C4-2B (cell line): Measurements from ENCODE around the gene QKI.

Experiments used
- ZFX ChIP-seq: fragments of 450-650 bp; IDR thresholded peaks from 2 replicates; pipeline ENCODE4 v1.6.1; 2017
- TF ChIP-seq, protein P1 (sequence below): fragments of 450-650 bp; conservative IDR thresholded peaks from 2 replicates; pipeline ENCODE4 v1.5.1; 2017; ENCODE audit warnings: mild to moderate bottlenecking

DNA sequence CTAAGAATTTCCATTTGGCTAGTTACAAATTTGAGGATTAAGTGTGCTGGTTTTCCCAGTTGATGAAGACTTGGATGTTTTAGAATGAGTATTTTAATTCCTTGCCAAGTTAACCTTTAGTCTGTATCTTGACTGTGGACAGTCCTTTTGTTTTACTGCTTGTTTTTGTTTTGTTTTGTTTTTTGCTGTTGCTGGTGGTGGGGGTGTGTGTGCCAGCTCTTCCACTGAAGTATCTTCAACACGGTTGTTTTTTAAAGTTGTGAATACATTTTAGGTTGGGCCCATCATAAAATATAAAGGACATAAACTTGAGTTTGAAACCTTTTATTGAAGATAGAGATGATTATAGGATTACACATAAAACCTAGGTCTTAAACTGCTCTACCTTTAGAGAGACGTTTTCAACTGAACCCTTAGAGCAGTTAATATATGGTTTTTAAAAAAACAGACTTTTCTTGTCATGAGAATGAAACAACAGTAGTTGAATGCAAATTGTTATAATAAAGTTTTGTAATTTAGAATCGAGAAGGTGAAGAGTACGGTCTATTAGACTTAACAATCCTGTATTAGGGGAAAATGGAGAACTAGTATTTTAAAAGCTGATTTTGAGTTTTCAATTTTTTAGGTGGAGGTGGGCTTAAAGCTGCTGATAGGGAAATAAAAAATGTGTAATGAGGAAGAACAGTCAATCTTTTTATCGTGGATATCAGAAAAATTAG lies 4.0 kb downstream of the QKI start:
- TF ChIP-seq, protein P1, sequence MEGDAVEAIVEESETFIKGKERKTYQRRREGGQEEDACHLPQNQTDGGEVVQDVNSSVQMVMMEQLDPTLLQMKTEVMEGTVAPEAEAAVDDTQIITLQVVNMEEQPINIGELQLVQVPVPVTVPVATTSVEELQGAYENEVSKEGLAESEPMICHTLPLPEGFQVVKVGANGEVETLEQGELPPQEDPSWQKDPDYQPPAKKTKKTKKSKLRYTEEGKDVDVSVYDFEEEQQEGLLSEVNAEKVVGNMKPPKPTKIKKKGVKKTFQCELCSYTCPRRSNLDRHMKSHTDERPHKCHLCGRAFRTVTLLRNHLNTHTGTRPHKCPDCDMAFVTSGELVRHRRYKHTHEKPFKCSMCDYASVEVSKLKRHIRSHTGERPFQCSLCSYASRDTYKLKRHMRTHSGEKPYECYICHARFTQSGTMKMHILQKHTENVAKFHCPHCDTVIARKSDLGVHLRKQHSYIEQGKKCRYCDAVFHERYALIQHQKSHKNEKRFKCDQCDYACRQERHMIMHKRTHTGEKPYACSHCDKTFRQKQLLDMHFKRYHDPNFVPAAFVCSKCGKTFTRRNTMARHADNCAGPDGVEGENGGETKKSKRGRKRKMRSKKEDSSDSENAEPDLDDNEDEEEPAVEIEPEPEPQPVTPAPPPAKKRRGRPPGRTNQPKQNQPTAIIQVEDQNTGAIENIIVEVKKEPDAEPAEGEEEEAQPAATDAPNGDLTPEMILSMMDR: no peak
- TF ChIP-seq ZFX: no peak
